HFFc6 (cell line): Measurements from ENCODE around the gene MED23. TPM values are rescaled to one million over a fixed set of nuclear protein-coding genes. Genes with fewer than 3 reads are reported as not detected.

Source experiments
- DNase-seq: peaks from one replicate; pipeline ENCODE4 v3.0.0-alpha.2; 2018
- H3K27ac Mint-ChIP-seq: 2 replicates; pipeline ENCODE4 v1.8.0; 2020; ENCODE audit warnings: mild to moderate bottlenecking, mixed read lengths
- H3K27me3 Mint-ChIP-seq: 2 replicates; pipeline ENCODE4 v1.8.0; 2021; ENCODE audit warnings: mild to moderate bottlenecking, moderate library complexity, mixed read lengths; ENCODE audit not compliant: insufficient read depth
- H3K36me3 Mint-ChIP-seq: 2 replicates; pipeline ENCODE4 v1.8.0; 2021; ENCODE audit warnings: low read depth, mixed read lengths
- H3K4me1 Mint-ChIP-seq: 2 replicates; pipeline ENCODE4 v1.8.0; 2020; ENCODE audit warnings: low read depth, mixed read lengths
- H3K4me3 Mint-ChIP-seq: 2 replicates; pipeline ENCODE4 v1.8.0; 2020; ENCODE audit warnings: mild to moderate bottlenecking, moderate library complexity, mixed read lengths
- H3K9me3 Mint-ChIP-seq: 2 replicates; pipeline ENCODE4 v1.8.0; 2020; ENCODE audit warnings: mild to moderate bottlenecking, mixed read lengths
- CTCF ChIP-seq: fragments of 200-600 bp; sonication (generic); IDR thresholded peaks from 2 replicates; pipeline ENCODE4 v1.5.0; 2021; ENCODE audit warnings: antibody characterized with exemption, mild to moderate bottlenecking
- total RNA-seq, 6 experiments: library from RNA; stranded (reverse); fragmentation: NEBNext Ultra II Directional; extraction: Animal tissue kit (Norgen Biotek cat#: 25700); gene quantifications; 2 replicates in 1 of 6; 3 replicates in 5 of 6; pipeline ENCODE4 v1.2.3, GENCODE V29; 2021

MED23 gene
- total RNA-seq, 6 experiments from 2014 or later, result 20.5 to 27.3 (median 23.8) TPM

GRCh38 chr6:131645846-131646245, 17.8 kb upstream of the MED23 start:
- Mint-ChIP-seq H3K4me1 (no peaks in the 10 kb centered on the region), H3K36me3 (no peaks in the 10 kb centered on the region), H3K27ac (no peak overlapping the region), H3K27me3 (0 out of 2 replicates have a peak, but pooled peaks cover 1% of the 10 kb centered on the region), H3K9me3 (no peaks in the 10 kb centered on the region), H3K4me3 (no peak overlapping the region)
- DNase-seq, result no peak
- no peak for TF ChIP-seq CTCF

GRCh38 chr6:131644921-131645320, 16.9 kb upstream of the MED23 start:
- Mint-ChIP-seq H3K27ac (no peak overlapping the region), H3K4me3 (no peak overlapping the region), H3K36me3 (no peaks in the 10 kb centered on the region), H3K9me3 (no peaks in the 10 kb centered on the region), H3K4me1 (no peaks in the 10 kb centered on the region), H3K27me3 (0 out of 2 replicates have a peak, but pooled peaks cover 1% of the 10 kb centered on the region)
- TF ChIP-seq CTCF, result no peak
- no peak for DNase-seq

GRCh38 chr6:131643855-131644460, 15.9 kb upstream of the MED23 start:
- H3K27me3 Mint-ChIP-seq, result no peaks in the 10 kb centered on the region
- TF ChIP-seq CTCF, result no peak
- no peaks in the 10 kb centered on the region for H3K4me1 Mint-ChIP-seq
- no peaks in the 10 kb centered on the region for H3K36me3 Mint-ChIP-seq
- H3K4me3 Mint-ChIP-seq, result no peak overlapping the region
- H3K9me3 Mint-ChIP-seq, result no peaks in the 10 kb centered on the region
- no peak for DNase-seq
- no peak overlapping the region for H3K27ac Mint-ChIP-seq

GRCh38 chr6:131642987-131643611, 15.1 kb upstream of the MED23 start:
- H3K27ac Mint-ChIP-seq, result no peak overlapping the region
- H3K36me3 Mint-ChIP-seq, result no peaks in the 10 kb centered on the region
- H3K9me3 Mint-ChIP-seq, result no peaks in the 10 kb centered on the region
- H3K4me3 Mint-ChIP-seq, result no peak overlapping the region
- no peaks in the 10 kb centered on the region for H3K27me3 Mint-ChIP-seq
- H3K4me1 Mint-ChIP-seq, result no peaks in the 10 kb centered on the region; the same call in 1 of the 2 replicates
- no peak for DNase-seq
- TF ChIP-seq CTCF, result no peak

- no peak for DNase-seq
- no peak for TF ChIP-seq CTCF
- Mint-ChIP-seq H3K4me3 (no peak overlapping the region), H3K27me3 (no peaks in the 10 kb centered on the region), H3K36me3 (no peaks in the 10 kb centered on the region), H3K4me1 (no peaks in the 10 kb centered on the region; the same call in 1 of the 2 replicates), H3K9me3 (no peaks in the 10 kb centered on the region), H3K27ac (no peak overlapping the region)
Observed at GRCh38 chr6:131642565-131642964, 14.5 kb upstream of the MED23 start.
